Osteoblast (primary cell): ENCODE measurements around the gene ATP10A. TPM values are rescaled to one million over a fixed set of nuclear protein-coding genes. Genes with fewer than 3 reads are reported as not detected.

Experiments used
- DNase-seq: peaks from one replicate; pipeline ENCODE4 v3.0.0; 2011; ENCODE audit warnings: low spot score, mixed read lengths; ENCODE audit not compliant: insufficient read length; ENCODE audit errors: missing footprints
- H2AFZ ChIP-seq: 2 replicates; pipeline ENCODE4 v1.6.0; 2011; ENCODE audit warnings: mild to moderate bottlenecking, low read length
- H3K27ac ChIP-seq: 2 replicates; pipeline ENCODE4 v1.5.1; 2011; ENCODE audit warnings: mild to moderate bottlenecking, low read depth, low read length, moderate library complexity
- H3K27me3 ChIP-seq: 2 replicates; pipeline ENCODE4 v1.6.0; 2012; ENCODE audit warnings: mild to moderate bottlenecking, control low read depth, inconsistent platforms, low read length, moderate library complexity; ENCODE audit not compliant: insufficient read depth
- H3K36me3 ChIP-seq: 2 replicates; pipeline ENCODE4 v1.5.1; 2011; ENCODE audit warnings: mild to moderate bottlenecking, low read length, control low read depth, moderate library complexity; ENCODE audit not compliant: insufficient read depth
- H3K4me1 ChIP-seq: 2 replicates; pipeline ENCODE4 v1.5.1; 2011; ENCODE audit warnings: mild to moderate bottlenecking, low read length, control low read depth, moderate library complexity; ENCODE audit not compliant: insufficient read depth
- H3K4me2 ChIP-seq: 2 replicates; pipeline ENCODE4 v1.6.0; 2011; ENCODE audit warnings: mild to moderate bottlenecking, low read length; ENCODE audit not compliant: insufficient read depth
- H3K4me3 ChIP-seq: fragments of 200-600 bp; sonication (generic); 3 replicates; pipeline ENCODE4 v1.5.1; 2012; ENCODE audit warnings: mild to moderate bottlenecking, low read length, inconsistent platforms; ENCODE audit not compliant: insufficient read depth
- H3K79me2 ChIP-seq: 2 replicates; pipeline ENCODE4 v1.6.0; 2012; ENCODE audit warnings: mild to moderate bottlenecking, low read length, control low read depth, inconsistent platforms; ENCODE audit not compliant: insufficient read depth
- H3K9me3 ChIP-seq: 2 replicates; pipeline ENCODE4 v1.5.1; 2011; ENCODE audit warnings: low read depth, low read length, control low read depth
- H4K20me1 ChIP-seq: 2 replicates; pipeline ENCODE4 v1.6.0; 2012; ENCODE audit warnings: mild to moderate bottlenecking, low read length, control low read depth; ENCODE audit not compliant: insufficient read depth
- CTCF ChIP-seq: IDR thresholded peaks from 2 replicates; pipeline ENCODE4 v1.5.1; 2011; ENCODE audit warnings: mild to moderate bottlenecking, low read depth, low read length, moderate library complexity; ENCODE audit errors: extremely low read depth
- total RNA-seq: library from RNA; depleted of rRNA; stranded (reverse); fragments of >200 nt; gene quantifications from 2 replicates; pipeline ENCODE4 v1.2.3, GENCODE V29; 2012

Gene ATP10A
- total RNA-seq, 1 donor = 32.9 TPM

DNA sequence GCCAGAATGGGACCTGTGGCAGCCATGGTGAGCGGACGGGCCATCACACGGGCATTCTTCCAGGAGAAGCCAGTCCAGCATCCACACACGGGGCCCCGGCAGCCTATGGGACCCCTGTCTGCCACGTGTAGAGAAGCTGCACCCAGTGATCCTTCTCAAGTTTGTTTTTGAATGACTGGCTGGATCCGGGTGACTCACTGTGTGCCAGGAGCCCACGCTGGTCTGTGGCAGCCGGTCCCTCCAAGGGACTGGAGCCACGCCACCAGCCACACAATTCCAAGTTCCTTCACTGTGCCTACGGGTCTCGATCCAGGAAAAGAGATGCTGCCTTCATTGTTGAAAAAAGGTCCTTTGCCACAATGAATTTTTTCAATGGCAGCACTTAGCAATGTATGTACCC is 58.1 kb downstream of the ATP10A start:
- Histone ChIP-seq H3K4me2 (peak overlapping the region; percentile 12), H3K27me3 (no peaks in the 10 kb centered on the region), H3K27ac (peak overlapping the region; percentile 61), H2AFZ (peak overlapping the region; percentile 33), H3K9me3 (no peaks in the 10 kb centered on the region), H3K4me1 (peaks cover 7% of the 10 kb centered on the region), H3K36me3 (no peaks in the 10 kb centered on the region), H3K79me2 (peaks cover 58% of the 10 kb centered on the region), H4K20me1 (no peaks in the 10 kb centered on the region), H3K4me3 (no peak overlapping the region)
- TF ChIP-seq CTCF = no peak
- peak; percentile 90 for DNase-seq

- no peaks in the 10 kb centered on the region for H3K27me3 ChIP-seq
- peak overlapping the region; percentile 61 for H3K27ac ChIP-seq
- H4K20me1 ChIP-seq = no peaks in the 10 kb centered on the region
- no peaks in the 10 kb centered on the region for H3K9me3 ChIP-seq
- peak; percentile 5 for DNase-seq
- H3K4me1 ChIP-seq = peaks cover 7% of the 10 kb centered on the region
- H3K79me2 ChIP-seq = peaks cover 56% of the 10 kb centered on the region
- TF ChIP-seq CTCF = no peak
- no peak overlapping the region for H3K4me2 ChIP-seq
- H2AFZ ChIP-seq = no peak overlapping the region
- H3K36me3 ChIP-seq = no peaks in the 10 kb centered on the region
- H3K4me3 ChIP-seq = no peak overlapping the region
Observed at GRCh38 chr15:25804451-25804850, 58.7 kb downstream of the ATP10A start.

GRCh38 chr15:25803541-25803940 is 59.6 kb downstream of the ATP10A start:
- H2AFZ ChIP-seq = no peak overlapping the region
- no peaks in the 10 kb centered on the region for H4K20me1 ChIP-seq
- H3K27ac ChIP-seq = no peak overlapping the region
- peaks cover 59% of the 10 kb centered on the region for H3K79me2 ChIP-seq
- no peak overlapping the region for H3K4me3 ChIP-seq
- H3K4me1 ChIP-seq = peaks cover 10% of the 10 kb centered on the region
- no peak for TF ChIP-seq CTCF
- H3K36me3 ChIP-seq = no peaks in the 10 kb centered on the region
- no peak overlapping the region for H3K4me2 ChIP-seq
- H3K27me3 ChIP-seq = no peaks in the 10 kb centered on the region
- DNase-seq = peak; percentile 1
- H3K9me3 ChIP-seq = no peaks in the 10 kb centered on the region

GRCh38 chr15:25803036-25803435 is 60.1 kb downstream of the ATP10A start:
- H3K36me3 ChIP-seq = no peaks in the 10 kb centered on the region
- no peak overlapping the region for H3K27ac ChIP-seq
- H3K4me3 ChIP-seq = no peak overlapping the region
- H3K4me1 ChIP-seq = peaks cover 15% of the 10 kb centered on the region
- no peaks in the 10 kb centered on the region for H3K9me3 ChIP-seq
- H2AFZ ChIP-seq = no peak overlapping the region
- H3K4me2 ChIP-seq = no peak overlapping the region
- no peaks in the 10 kb centered on the region for H3K27me3 ChIP-seq
- no peaks in the 10 kb centered on the region for H4K20me1 ChIP-seq
- H3K79me2 ChIP-seq = peaks cover 61% of the 10 kb centered on the region
- DNase-seq = peak; percentile 50
- no peak for TF ChIP-seq CTCF
